CD4-positive, alpha-beta T cell treated with Interleukin-15 for 1 hour (primary cell): Measurements from ENCODE around the gene TMEM132A.
A peak's percentile ranks its signal among the peaks of the same experiment; 100 is the strongest.
"Not testable (repeated sequence)": the region's sequence is repeated elsewhere in the genome, so short reads cannot be mapped to it uniquely, and the experiment has no call there.

Source experiments
- DNase-seq: peaks from one replicate; pipeline ENCODE4 v3.0.0-alpha.2; 2020

Gene TMEM132A

GRCh38 chr11:60966890-60967289 is 42.6 kb downstream of the TMEM132A start:
- DNase-seq: no peak

GRCh38 chr11:60968223-60968622 is 44.0 kb downstream of the TMEM132A start:
- DNase-seq: no peak

- DNase-seq: peak; percentile 78
Observed at GRCh38 chr11:60970369-60970774, 46.1 kb downstream of the TMEM132A start.

GRCh38 chr11:60970890-60971289 is 46.6 kb downstream of the TMEM132A start:
- DNase-seq: no peak

GRCh38 chr11:60971520-60971919 is 47.3 kb downstream of the TMEM132A start, which contains the start of gene CD6:
TSS of gene CD6 (plus strand) at chr11:60971680. CDS start at chr11:60971866, 186 bp downstream.
- peak; percentile 76 for DNase-seq

GRCh38 chr11:60972182-60973030 is 48.1 kb downstream of the TMEM132A start:
- DNase-seq: peak; percentile 53

- no peak for DNase-seq
Observed at GRCh38 chr11:60973699-60974098, 49.4 kb downstream of the TMEM132A start.

- DNase-seq: not testable (repeated sequence)
Observed at GRCh38 chr11:60974316-60974715, 50.1 kb downstream of the TMEM132A start.

- DNase-seq: no peak
Observed at GRCh38 chr11:60974726-60975125, 50.5 kb downstream of the TMEM132A start.

GRCh38 chr11:60977224-60977623 is 53.0 kb downstream of the TMEM132A start:
- DNase-seq: no peak

- no peak for DNase-seq
Observed at GRCh38 chr11:60977836-60978235, 53.6 kb downstream of the TMEM132A start.

- DNase-seq: no peak
Observed at GRCh38 chr11:60978546-60979380, 54.5 kb downstream of the TMEM132A start.

GRCh38 chr11:60981515-60981914 is 57.3 kb downstream of the TMEM132A start:
- no peak for DNase-seq

- no peak for DNase-seq
Observed at GRCh38 chr11:60982184-60982583, 57.9 kb downstream of the TMEM132A start.

- no peak for DNase-seq
Observed at GRCh38 chr11:60984149-60984548, 59.9 kb downstream of the TMEM132A start.

GRCh38 chr11:60984636-60985035 is 60.4 kb downstream of the TMEM132A start:
- no peak for DNase-seq

- DNase-seq: no peak
Observed at GRCh38 chr11:60985501-60985900, 61.2 kb downstream of the TMEM132A start.

GRCh38 chr11:60985991-60986915 is 62.0 kb downstream of the TMEM132A start:
- DNase-seq: peak; percentile 94
